HG03571 (cell line): ENCODE measurements around the gene NPRL2.

Source experiments
- ATAC-seq: cut with Tn5 transposase; IDR thresholded peaks from one replicate; pipeline ENCODE4 v1.9.1; 2021; ENCODE audit not compliant: unreplicated experiment

NPRL2 gene

DNA sequence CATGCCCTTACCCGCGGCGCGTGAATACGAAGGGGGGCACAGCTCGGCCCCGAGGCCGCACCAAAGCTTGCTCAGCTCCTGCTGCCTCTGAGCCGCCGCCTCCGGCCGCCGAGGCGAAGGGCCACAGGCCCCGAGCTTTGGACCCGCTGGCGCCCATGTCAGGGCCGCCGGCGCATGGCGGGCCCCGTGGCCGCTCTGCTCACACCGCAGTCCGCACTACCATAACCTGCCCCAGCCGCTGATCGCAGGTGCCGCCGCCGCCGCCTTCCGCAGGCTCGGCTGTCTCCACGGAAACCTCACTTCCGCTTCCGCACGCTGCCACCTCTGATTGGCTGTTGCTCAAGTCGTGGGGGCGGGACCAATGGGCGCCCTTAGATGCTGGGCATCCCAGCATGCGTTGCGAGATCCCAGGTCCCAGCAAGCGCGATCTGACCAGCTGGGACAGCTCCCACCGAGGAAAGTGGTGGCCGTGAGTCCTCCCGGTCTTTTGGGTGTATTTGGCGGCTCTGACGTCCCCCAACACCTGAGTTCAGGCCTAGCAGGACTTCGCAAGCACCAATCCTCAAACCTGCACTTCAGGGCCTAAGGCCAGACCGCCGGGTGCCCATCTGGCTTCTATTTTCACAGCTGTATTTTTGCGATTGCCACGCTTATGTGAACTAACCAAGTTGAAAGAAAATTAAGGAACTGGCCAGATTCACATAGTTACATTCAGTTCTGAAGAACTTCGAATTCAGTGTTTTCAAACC, 22.5 kb downstream of the NPRL2 start, which contains the start of gene TUSC2:
Gene TUSC2 (minus strand): TSS at position 281 of the 749 bp plus-strand sequence. CDS start 124 bp downstream, at position 157.
- ATAC-seq: peak; percentile 68

DNA sequence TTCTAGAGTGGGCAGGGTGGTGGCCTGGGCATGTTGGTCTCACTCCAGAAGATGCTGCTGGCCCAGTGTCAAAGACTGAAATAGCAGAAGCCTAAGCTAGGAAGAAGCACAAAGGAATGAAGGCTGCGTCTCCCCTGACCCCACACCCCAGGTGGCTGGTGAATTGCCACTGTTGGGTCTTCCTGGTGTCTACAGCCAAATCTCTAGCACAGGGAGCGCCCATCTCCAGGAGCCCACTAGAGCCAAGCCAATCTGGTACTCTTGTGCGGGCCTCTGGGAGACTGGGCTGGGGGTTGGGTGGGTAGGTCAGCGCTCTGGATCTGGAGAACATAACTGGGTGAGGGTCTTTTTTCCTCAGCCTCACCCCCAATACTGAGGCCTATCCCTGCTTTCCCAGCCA, 23.4 kb downstream of the NPRL2 start:
- ATAC-seq: no peak

DNA sequence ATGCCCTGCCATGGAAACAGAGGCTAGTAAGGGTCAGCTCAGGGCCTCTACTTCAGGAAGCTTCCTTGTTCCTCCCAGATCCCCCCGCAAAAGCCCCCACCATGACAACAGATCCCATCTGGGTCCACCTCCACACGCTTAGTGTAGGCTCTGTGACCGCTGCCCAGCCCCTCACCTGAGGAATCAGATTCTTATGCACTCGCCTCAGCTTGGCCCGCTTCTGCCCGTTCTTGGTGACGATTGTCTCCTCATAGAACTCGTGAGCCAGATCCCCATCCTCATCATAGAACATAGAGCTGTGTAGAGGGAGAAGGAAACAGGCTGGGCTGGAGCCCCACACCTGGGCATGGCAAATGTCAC, 24.4 kb downstream of the NPRL2 start:
- ATAC-seq: no peak

DNA sequence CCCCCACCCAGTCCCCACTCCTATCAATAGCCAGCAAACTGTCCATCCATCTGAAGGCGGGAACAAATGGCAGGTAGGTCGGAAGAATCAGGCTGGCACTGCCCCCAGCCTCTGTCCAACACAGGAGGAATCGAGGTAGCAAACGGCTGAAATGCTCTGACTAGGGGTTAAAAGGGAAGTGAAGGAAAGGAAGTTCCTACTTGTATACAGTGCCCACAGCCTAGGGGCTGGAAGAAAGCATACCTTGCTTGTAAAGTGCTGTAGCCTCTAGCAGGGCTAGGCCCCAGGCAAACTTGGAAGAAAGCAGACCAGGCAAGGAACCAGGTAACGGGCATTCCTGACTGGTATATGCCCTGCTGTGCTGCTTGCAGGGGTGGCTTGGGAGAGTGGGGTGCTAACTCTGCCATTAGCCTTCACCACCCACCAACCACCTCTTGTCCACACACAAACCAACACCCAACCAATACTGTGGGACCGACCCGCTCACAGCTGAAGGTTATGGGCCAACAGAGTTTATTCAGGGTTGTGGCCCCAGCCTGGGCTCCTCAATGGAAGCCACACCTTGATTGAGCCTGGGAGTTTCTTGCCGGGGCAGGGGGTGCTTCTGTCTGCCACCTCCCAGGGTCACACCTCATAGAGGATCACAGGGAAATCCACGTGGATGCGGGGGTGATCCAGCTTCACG, 24.9 kb downstream of the NPRL2 start:
- no peak for ATAC-seq

DNA sequence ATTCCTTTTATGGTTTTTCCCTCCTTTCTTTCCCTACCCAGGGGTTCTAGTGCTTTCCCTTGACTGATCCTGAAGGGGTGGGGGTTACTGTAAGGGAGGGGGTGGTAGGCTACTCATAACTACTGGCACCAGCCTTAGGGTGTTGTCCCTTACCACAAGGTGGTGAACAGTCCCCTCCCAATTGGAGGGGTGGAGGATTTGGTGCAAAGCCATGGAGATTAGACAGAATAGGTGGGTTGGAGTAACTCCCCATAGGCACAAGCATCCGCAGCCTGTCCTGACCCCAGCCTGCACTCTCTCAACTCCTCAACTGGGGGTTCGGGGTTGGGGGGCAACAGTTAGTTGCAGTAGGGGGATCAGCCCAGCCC, 25.5 kb downstream of the NPRL2 start:
- ATAC-seq: no peak

DNA sequence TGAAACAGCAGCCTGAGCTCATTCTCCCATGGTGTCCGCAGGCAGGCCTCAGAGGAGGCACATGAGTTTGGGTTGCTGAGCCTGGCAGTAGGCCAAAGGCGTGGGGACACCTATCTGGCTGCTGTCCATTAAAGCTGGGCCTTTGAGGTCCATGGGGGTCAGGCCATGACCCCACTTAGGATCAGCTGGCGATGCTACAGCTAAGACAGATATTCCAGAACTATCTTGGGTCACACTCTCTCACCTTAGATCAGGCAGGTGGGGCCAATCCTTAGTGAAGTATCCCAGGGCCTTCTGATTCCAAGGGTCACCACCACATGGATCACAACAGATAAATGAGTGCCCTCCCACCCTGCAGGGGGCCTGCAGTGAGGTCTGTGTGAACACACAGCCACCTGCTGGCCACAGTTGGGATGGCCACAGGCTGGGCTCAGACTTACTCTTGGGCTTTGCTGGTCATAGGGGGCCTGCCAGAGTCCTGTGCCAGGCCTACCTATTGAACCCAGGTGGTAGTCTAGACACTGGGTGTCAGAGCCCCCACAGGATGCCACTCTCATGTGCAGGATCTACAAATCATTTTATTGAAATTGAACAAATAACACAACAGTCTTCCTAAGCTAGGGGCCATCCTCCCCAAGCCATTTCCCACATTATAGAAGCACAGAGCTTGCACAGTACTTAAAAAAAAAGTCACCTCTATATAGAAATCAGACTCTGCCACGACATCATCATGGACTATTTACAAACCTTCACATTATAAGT, 26.0 kb downstream of the NPRL2 start:
- peak; percentile 23 for ATAC-seq

DNA sequence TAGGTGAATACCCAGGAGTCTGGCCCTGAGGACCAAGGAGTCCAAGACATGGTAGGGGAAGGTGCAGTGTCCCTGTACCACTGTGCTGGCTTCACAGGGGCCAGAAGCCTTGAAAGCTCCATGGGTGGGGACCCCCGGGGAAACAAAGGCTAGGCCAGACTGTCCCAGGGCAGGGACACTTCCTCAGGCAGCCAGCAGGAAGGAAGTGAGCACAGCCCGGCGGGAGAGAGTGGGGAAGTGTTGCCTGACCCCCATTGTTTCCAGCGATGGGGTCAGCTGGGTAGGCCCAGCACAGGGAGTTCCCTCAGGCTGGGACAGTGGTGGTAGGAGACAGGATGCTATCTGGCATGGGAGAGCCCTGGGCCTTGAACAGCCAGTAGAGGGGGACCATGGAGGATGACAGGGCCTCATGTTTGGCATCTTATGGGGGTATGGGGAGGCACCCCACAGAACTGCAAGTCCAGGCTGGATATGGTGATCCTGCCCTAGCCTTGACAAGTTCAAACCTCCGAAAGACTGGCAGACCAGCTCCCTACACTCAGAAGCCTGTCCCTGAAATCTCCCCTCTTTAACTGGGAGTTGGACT, 26.9 kb downstream of the NPRL2 start:
- no peak for ATAC-seq

DNA sequence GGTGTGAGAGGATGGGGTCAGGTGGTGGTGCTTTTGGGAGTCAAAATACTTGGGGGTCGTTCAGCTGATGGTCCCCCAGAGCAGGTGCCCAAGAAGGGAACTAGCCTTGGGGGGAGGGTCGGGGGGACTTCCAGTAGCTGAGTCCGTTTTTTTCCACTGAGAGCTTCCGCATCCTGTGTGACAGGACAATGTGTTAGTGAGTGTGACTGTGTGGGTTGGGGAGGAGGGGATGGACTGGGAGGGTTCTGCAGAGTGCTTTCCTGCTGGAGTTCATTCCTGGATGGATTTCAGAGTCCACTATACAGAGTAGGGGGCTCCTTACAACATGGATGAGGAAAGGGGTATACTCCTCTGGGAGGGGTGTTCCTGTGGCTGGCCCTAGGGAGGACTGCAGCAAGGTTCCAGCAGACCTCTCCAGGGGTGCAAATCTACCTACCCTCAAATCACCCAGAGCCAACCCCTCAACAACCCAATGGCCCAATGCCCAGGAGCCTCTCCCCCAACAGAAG, 27.4 kb downstream of the NPRL2 start:
- ATAC-seq: no peak

DNA sequence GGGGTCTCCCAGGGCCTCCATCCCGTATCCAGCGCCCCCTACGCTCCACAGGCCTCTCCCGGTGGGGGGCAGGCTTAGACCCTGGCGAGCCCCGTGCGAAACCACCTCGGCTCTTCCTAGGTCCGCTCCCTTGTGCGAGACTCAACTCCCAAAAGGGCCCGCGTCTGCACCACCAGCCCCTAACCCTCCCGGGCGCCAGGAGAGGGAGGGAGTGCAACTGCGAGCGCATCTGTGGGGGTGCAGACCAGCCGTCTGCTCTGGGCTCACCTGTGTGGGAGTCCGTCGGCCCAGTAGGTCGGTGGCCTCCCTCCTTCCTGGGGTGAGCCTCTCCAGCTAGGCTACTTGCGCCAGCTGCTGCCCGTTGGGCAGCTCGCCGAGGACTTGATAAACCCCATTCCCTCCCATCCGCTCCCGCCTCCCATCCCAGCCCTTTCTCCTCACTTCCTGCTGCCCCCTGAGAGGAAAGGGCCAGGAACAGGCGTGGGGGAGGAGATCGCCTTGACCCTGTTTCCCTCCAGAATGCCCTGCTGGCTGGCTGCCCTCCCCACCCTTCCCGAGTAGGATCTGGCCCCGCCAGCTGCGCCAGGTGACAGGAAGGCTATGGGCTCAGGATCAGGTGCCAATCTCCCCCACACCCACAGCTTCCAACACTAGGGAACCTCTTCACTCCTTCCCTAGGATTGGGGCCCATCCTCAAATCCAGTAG, 28.0 kb downstream of the NPRL2 start, which contains the start of gene HYAL2:
Gene HYAL2 (minus strand): TSS at position 360 of the 706 bp plus-strand sequence. CDS start 2,256 bp downstream, outside the sequence.
- no peak for ATAC-seq

DNA sequence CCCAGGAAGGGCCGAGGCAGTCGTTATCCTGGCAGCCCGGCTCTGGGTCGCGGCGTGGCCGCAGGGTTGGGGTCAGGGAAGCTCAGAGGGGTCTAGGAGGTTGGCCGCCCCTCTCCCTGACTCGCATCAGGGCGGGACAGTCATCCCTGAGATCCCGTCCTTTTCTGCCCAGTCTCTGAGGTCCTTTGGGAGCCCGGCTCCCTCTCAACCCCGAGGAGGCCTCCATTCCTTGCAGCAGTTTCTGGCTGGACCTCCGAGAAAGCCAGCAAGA, 28.5 kb downstream of the NPRL2 start:
- ATAC-seq: no peak

DNA sequence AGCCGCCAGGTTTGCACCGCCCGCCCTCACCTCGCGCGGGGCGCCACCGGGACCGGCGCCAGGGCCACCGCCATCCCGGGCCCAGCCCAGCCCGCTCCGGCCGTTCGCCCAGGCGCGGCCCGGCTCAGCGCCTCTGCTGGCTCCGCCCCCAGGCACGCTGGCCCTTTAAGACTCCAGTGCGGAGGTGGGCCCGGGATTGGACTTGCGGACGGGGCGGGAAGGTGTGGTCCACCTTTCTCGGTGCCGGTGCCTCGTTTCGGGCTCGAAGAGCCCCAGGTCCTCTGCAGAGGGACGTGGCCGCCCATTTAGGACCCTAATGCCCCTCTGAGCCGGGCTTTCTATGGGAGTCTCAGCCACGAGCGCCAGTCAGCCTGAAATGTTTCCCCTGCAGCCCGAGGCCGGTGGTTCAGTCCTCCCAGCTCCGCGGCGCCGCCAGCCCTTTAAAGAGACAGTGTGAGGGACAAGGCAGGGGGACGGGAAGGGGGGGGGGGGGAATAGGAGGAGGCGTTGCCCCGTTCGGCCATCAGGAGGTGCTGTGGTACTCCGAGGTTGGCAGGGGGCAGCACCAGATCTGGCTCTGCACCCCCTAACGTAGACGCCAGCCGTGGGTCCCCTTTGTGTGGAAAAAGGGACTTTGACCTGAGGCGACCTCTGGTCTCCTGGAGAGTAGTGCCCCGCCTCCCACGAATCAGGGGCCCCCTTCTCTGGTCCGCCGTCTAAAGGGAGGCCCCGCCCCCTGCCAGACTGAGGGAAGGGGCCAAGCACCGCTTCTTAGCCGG, 29.1 kb downstream of the NPRL2 start:
- peak; percentile 70 for ATAC-seq

DNA sequence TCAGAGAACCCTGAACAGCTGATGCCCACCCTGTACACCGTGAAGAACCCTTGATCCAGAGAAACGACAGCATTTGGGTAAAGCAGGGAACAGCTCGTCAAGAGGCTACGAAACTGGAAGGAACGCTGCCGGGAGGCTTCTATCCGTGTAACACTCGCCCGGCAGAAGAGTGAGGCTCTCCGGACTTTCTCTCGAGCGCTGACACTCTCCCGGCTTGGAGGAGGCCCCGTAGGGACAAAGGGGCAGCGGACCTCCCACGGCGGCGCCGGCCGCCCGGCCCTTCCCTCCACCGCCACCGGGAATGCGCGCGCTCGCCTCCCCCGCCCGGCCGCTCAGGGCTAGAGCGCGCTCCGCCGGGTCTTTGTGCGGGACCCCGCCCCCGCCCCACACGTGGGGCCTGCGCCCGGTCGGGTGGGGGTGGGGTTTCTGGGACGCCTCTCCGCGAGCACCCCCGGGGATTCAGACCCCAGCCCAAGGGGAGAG, 29.7 kb downstream of the NPRL2 start:
- ATAC-seq: peak; percentile 39

DNA sequence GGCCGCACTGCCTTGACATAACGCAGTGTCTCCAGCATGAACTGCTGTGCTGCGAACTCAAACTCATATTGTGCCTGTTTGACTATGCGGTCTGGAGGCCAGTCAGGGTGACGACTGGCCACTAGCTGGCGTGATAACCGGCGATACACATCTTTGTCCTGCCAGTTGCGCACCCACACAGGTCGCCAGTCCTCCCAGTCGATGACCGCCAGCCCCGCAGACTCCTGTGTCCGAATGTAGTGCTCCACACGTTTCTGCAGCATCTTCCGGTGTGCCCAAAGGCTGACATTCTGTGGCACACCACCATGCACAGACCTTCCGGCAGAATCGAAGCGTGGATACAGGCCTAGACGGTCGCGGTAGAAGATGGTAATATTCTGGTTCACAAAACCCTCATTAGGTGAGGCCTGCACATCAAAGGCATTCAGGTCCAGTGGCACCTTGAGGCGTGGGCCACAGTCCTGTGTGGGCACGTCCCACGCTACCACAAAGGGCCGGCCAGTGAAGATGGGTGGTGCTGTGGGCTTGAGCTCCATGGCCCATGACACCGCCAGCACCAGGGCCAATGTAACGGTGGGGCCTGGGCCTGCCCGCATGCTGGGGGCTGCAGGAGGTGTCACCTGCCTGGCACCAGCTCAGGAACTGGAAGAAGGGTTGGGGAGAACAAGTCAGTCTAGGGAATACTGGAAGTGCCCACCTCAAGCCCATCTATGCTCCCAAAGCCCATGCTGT, 30.5 kb downstream of the NPRL2 start:
- no peak for ATAC-seq

DNA sequence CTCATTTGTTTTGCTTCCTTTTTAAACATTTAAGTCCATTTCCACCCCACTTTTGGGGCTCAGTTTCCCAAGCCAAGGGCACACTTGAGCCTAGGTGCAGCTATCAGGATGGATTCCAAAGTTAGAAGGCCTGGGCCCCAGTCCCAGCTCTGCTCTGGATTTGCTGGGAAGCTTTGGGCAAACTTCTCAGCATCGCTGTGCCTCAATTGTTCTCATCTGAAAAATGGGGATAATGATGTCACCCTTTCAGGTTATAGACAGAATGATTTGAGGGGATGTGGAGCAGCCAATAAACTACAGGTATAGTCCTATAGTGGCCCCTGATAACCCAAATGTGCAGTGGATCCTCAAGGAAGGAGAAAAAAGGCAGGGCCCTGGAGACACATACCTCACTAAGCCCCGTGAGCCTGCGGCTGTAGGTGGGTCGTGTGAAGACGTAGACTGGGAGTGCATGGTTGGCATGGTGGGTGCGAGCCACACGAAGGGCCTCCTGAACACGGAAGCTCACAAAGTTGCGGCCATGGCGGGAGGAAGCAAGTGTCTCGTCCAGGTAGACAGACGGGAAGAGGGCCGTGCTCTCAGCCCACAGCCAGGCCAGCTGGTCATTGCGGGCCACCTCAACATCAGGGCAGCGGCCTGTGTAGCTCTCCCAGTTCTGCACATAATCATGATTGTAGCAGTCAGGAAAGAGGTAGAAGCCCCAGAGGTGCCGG, 31.2 kb downstream of the NPRL2 start:
- ATAC-seq: no peak

DNA sequence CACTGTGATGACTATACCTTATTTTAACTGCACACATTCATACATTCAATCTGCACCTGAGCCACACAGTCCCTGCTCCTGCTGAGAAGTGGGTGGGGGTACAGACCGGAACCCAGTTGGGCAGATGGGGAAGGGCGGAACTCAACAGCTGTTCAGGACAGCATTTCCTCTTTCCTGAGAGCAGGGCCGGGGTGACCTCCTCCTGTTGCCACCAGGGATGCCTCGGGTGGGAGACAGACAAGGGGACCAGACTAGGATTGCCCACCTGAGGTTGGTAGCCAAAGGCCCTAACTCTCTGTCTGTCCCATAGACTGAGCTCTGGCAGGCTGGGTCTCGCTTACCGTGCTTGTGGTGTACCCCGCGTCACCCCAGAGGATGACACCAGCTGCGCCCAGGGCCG, 32.0 kb downstream of the NPRL2 start:
- ATAC-seq: no peak

DNA sequence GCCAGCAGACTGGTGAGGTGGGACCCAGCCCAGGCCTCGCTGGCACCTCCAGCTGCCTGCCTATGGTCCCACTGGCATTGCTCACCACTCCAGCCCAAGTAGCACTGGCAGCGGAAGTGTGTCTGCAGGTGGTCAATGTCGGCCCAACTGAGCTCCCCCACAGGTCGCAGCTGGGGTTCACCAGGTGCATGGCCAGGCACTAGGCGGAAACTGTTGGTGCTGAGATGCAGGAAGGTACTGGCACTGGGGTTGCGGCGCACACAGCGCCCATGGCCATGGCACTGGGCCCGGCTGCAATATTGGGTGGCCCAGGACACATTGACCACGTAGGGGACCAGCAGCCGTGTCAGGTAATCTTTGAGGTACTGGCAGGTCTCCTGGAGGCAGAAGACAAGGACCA, 32.4 kb downstream of the NPRL2 start:
- no peak for ATAC-seq

DNA sequence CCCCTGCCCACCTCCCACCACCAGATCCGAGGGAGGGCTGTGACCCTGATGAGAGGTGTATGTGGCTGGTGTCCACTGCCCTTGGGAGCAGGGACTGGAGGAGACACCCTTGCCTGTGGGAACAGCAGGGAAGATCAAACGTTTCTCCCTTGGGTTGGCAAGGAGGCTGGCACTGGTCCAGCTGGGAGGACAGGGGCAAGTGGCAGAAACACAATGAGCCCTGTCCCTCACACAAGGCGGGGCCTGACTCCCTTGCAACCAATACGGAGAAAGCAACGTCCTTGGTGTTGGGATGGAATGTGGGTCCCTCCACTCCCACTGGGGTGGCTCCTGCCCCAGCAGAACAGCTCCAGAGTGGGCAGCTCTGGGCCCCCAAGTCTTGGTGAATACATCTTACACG, 33.3 kb downstream of the NPRL2 start:
- no peak for ATAC-seq

DNA sequence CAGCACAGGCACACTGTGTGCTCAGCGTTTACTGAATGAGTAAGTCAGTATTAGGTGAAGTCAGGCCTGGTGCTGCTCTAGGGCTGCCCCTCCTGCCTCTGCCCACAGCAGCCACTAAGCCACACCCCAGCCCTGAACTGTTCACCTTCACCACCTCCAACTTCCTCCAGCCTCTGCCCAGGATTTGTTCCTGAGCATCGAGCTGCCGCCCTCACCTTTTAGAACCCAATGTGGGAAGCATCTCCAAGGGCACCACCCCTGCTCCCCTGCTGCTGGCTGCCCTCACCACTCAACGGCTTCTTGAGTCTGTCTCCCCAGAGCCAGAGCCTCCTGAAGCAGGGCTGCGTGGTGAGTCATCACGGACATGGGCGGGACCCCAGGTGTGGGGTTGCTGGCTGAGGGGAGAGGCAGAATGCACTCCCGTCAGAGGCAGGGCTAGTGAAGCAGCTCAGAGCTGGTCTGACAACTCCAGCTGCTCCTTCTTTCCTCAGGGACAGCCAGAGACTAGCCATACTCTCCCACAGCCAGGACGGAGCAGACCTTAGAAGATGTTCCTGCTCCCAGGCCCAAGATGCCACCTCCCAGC, 33.8 kb downstream of the NPRL2 start:
- no peak for ATAC-seq
